ENCODE data around the gene ZNF331. TPM values are rescaled to one million over a fixed set of nuclear protein-coding genes. Genes with fewer than 3 reads are reported as not detected.

Gene ZNF331
- total RNA-seq, 2 donors from 2014 or later: 16.9 to 26.7 TPM

GRCh38 chr19:53504885-53505284 is 33.1 kb upstream of the ZNF331 start:
- no peak for DNase-seq (ENCODE audit: low spot score)
- TF ChIP-seq CTCF (IDR thresholded peaks at IDR 0.05): no peak
- Histone ChIP-seq H3K9me3 (no peaks in the 10 kb centered on the region), H3K27ac (no peak overlapping the region), H3K36me3 (no peaks in the 10 kb centered on the region), H3K4me3 (no peak overlapping the region), H3K27me3 (no peaks in the 10 kb centered on the region), H3K4me1 (no peaks in the 10 kb centered on the region)

GRCh38 chr19:53506728-53507127 is 31.2 kb upstream of the ZNF331 start:
- Histone ChIP-seq H3K4me1 (no peaks in the 10 kb centered on the region), H3K9me3 (no peaks in the 10 kb centered on the region), H3K4me3 (no peak overlapping the region), H3K27me3 (no peaks in the 10 kb centered on the region), H3K27ac (no peak overlapping the region), H3K36me3 (no peaks in the 10 kb centered on the region)
- no peak for DNase-seq (ENCODE audit: low spot score)
- TF ChIP-seq CTCF (IDR thresholded peaks at IDR 0.05): no peak

- TF ChIP-seq CTCF (IDR thresholded peaks at IDR 0.05): no peak
- Histone ChIP-seq H3K9me3 (no peaks in the 10 kb centered on the region), H3K27me3 (no peaks in the 10 kb centered on the region), H3K4me3 (no peak overlapping the region), H3K27ac (no peak overlapping the region), H3K4me1 (no peaks in the 10 kb centered on the region), H3K36me3 (no peaks in the 10 kb centered on the region)
- DNase-seq (ENCODE audit: low spot score): no peak
Measured at GRCh38 chr19:53507523-53508442, 30.2 kb upstream of the ZNF331 start.

GRCh38 chr19:53509443-53509842 is 28.5 kb upstream of the ZNF331 start:
- TF ChIP-seq CTCF (IDR thresholded peaks at IDR 0.05): no peak
- H3K27me3 ChIP-seq: no peaks in the 10 kb centered on the region
- H3K9me3 ChIP-seq: no peaks in the 10 kb centered on the region
- H3K4me3 ChIP-seq: no peak overlapping the region
- H3K4me1 ChIP-seq: no peaks in the 10 kb centered on the region
- DNase-seq (ENCODE audit: low spot score): no peak
- no peaks in the 10 kb centered on the region for H3K36me3 ChIP-seq
- no peak overlapping the region for H3K27ac ChIP-seq

- Histone ChIP-seq H3K27me3 (no peaks in the 10 kb centered on the region), H3K4me1 (no peaks in the 10 kb centered on the region), H3K4me3 (no peak overlapping the region), H3K36me3 (no peaks in the 10 kb centered on the region), H3K27ac (no peak overlapping the region), H3K9me3 (no peaks in the 10 kb centered on the region)
- no peak for DNase-seq (ENCODE audit: low spot score)
- TF ChIP-seq CTCF (IDR thresholded peaks at IDR 0.05): no peak
Measured at GRCh38 chr19:53509845-53510244, 28.1 kb upstream of the ZNF331 start.

Measured in right atrium auricular region (tissue), 2 donors.